GM18511 (cell line): ENCODE data around the gene CELSR1.

Source experiments
- ATAC-seq: cut with Tn5 transposase; IDR thresholded peaks from one replicate; pipeline ENCODE4 v1.9.1; 2021; ENCODE audit warnings: mild to moderate bottlenecking, moderate library complexity; ENCODE audit not compliant: unreplicated experiment

CELSR1 gene

GRCh38 chr22:46574993-46575910 lies 37.8 kb upstream of the CELSR1 start:
- no peak for ATAC-seq

GRCh38 chr22:46574438-46574992 lies 37.1 kb upstream of the CELSR1 start:
- ATAC-seq: no peak

GRCh38 chr22:46573781-46574437 lies 36.5 kb upstream of the CELSR1 start:
- no peak for ATAC-seq

GRCh38 chr22:46572911-46573780 lies 35.7 kb upstream of the CELSR1 start:
- no peak for ATAC-seq

GRCh38 chr22:46571642-46572250 lies 34.3 kb upstream of the CELSR1 start:
- no peak for ATAC-seq

GRCh38 chr22:46569848-46570695 lies 32.7 kb upstream of the CELSR1 start:
- ATAC-seq: no peak

GRCh38 chr22:46569055-46569847 lies 31.8 kb upstream of the CELSR1 start:
- no peak for ATAC-seq

GRCh38 chr22:46568102-46568809 lies 30.8 kb upstream of the CELSR1 start:
- no peak for ATAC-seq

GRCh38 chr22:46567471-46567870 lies 30.1 kb upstream of the CELSR1 start:
- no peak for ATAC-seq

- ATAC-seq: no peak
Measured at GRCh38 chr22:46564084-46564714, 26.8 kb upstream of the CELSR1 start.

GRCh38 chr22:46563381-46564083 lies 26.1 kb upstream of the CELSR1 start:
- no peak for ATAC-seq

- no peak for ATAC-seq
Measured at GRCh38 chr22:46561435-46561905, 24.1 kb upstream of the CELSR1 start.

GRCh38 chr22:46560696-46561295 lies 23.4 kb upstream of the CELSR1 start:
- ATAC-seq: no peak

- ATAC-seq: no peak
Measured at GRCh38 chr22:46557736-46558480, 20.5 kb upstream of the CELSR1 start.

GRCh38 chr22:46556775-46557174 lies 19.4 kb upstream of the CELSR1 start:
- no peak for ATAC-seq

GRCh38 chr22:46553189-46553588 lies 15.8 kb upstream of the CELSR1 start:
- no peak for ATAC-seq
